GM13976 (cell line): Measurements from ENCODE around the gene SLC17A1.

Experiments used
- DNase-seq: peaks from one replicate; pipeline ENCODE4 v3.0.0; 2012; ENCODE audit warnings: low spot score
- in situ Hi-C: fragments of 300-500 bp; cut with MboI; formaldehyde crosslinking; loops from one replicate; pipeline ENCODE4 v1.12.0; 2022; ENCODE audit warnings: low sequenced_read_pairs, mixed read lengths, inconsistent platforms; ENCODE audit not compliant: unreplicated experiment
- TF ChIP-seq, protein P1 (sequence below): IDR thresholded peaks from 2 replicates; pipeline ENCODE4 v1.5.1; 2012; ENCODE audit warnings: borderline replicate concordance, mild to moderate bottlenecking; ENCODE audit not compliant: insufficient read depth; ENCODE audit errors: extremely low read depth, missing control alignments, control extremely low read depth

SLC17A1 gene

GRCh38 chr6:25789475-25789874 is 42.4 kb downstream of the SLC17A1 start:
- TF ChIP-seq, protein P1, sequence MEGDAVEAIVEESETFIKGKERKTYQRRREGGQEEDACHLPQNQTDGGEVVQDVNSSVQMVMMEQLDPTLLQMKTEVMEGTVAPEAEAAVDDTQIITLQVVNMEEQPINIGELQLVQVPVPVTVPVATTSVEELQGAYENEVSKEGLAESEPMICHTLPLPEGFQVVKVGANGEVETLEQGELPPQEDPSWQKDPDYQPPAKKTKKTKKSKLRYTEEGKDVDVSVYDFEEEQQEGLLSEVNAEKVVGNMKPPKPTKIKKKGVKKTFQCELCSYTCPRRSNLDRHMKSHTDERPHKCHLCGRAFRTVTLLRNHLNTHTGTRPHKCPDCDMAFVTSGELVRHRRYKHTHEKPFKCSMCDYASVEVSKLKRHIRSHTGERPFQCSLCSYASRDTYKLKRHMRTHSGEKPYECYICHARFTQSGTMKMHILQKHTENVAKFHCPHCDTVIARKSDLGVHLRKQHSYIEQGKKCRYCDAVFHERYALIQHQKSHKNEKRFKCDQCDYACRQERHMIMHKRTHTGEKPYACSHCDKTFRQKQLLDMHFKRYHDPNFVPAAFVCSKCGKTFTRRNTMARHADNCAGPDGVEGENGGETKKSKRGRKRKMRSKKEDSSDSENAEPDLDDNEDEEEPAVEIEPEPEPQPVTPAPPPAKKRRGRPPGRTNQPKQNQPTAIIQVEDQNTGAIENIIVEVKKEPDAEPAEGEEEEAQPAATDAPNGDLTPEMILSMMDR: no peak
- DNase-seq: no peak
- in situ Hi-C loops: no loop called here

DNA sequence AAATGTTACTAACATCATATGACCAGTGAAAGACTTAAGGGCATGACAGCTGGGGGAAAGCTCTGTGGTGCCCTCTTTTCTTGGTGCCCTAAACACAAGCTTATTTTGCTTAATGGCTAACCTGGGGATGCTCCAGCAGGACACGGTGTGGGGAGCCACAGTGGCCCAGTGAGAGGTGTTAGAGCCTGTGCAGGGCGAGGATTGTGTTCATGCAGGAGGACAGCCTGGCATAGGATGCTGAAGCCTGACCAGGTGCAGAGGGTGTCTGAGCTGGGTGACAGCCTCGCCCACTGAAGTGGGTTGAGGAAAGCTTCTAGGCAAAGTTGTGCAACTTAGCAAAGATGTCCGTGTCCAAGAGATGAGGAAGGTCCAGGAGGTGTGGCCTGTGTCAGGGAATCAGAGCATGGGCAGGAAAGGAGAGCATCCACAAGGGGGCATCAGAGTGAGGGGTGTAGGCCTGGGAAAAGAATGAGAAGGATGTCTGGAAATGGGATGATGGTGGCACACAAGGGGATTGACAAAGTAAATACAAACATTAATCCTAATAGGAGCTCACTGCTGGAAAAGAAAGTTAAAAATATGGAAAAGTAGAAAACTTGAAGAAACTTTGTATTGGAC is 43.4 kb downstream of the SLC17A1 start:
- in situ Hi-C loops: no loop called here
- DNase-seq: peak; percentile 11
- TF ChIP-seq, protein P1: peak; percentile 53

GRCh38 chr6:25787428-25787827 is 44.4 kb downstream of the SLC17A1 start:
- DNase-seq: no peak
- in situ Hi-C loops: no loop called here
- TF ChIP-seq, protein P1: no peak

DNA sequence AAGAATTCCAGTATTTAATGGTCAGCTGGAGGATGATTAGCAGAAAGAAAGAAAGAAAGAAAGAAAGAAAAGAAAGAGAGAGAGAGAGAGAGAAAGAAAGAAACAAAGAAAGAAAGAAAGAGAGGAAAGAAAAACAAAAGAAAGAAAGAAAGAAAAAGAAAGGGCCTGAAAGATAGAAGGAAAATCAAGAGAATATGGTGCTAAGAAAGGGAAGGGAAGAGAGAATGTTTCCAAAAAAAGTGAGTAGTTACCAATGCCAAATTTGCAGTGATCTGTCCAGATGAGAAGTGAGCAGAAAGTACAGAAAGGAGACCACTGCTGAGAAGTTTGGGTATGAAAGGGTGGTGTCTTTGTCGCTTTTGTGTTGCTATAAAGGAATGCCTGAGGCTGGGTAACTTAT is 50.7 kb downstream of the SLC17A1 start:
- TF ChIP-seq, protein P1: no peak
- in situ Hi-C loops: no loop called here
- no peak for DNase-seq

DNA sequence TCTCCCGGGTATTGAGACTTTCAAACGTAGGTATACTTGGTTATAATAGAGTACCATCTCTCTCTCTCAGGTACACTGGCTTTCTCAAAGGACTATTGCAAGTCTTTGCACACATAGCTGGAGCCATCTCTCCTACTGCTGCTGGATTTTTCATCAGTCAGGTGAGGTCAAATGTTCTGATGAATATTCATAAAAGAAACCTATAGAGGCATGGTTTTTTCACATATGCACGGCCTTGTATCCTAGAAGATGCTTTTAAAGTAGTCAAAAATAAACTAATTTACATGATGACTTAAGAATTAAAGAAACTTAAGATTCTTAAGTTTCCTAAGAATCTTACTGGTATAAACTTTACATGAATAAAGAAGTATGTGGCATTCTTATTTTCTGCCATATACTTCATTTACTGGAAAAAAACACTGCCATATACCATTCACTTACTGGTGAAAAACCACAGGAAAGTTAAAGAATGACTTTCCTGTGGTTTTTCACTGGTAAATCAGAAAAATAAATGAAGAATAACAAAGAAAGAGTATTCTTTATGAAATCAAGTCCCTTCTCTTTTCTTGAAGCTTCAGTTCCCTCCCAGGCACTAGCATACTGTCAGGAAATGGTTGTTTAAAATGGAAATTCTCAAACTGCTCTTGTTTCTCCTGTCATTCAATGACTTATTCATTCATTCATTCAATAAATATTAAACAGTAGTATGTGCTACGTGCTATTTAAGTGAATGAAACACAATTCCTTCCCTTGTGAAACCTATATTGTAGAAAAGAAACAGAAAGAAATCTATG is 53.8 kb downstream of the SLC17A1 start:
- TF ChIP-seq, protein P1: no peak
- in situ Hi-C loops: no loop called here
- DNase-seq: no peak

DNA sequence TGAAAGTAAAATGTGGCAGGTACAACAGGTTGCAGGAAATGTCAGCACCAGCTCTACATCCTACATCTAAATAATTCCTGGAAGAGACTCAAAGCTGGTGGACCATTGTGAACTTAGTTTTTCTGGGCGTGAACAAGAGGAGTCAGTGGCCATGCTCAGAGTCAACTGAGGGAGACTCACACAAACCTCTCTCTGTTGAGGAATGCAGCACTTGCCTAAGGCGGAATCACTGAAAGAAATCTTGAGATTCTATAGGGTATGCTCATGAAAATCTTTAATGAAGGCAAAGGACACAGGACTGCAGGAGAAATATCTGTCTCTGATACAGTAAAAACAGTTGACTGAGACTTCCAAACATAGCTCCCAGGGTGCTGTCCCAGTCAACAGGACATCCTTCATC is 54.8 kb downstream of the SLC17A1 start:
- in situ Hi-C loops: no loop called here
- no peak for DNase-seq
- TF ChIP-seq, protein P1: no peak
